Nephron (organoid): ENCODE measurements around the gene EXOG.

Experiments
- H3K27ac Mint-ChIP-seq, 3 experiments: 2 replicates each; pipeline ENCODE4 v1.8.0; 2020; ENCODE audit warnings: mixed read lengths in 3 of 3, mild to moderate bottlenecking in 2 of 3, moderate library complexity in 1 of 3
- H3K27me3 Mint-ChIP-seq: 2 replicates; pipeline ENCODE4 v1.8.0; 2021; ENCODE audit warnings: low read depth, mild to moderate bottlenecking, moderate library complexity, mixed read lengths
- H3K36me3 Mint-ChIP-seq: 2 replicates; pipeline ENCODE4 v1.8.0; 2020; ENCODE audit warnings: low read depth, mixed read lengths
- H3K4me1 Mint-ChIP-seq: 2 replicates; pipeline ENCODE4 v1.8.0; 2020; ENCODE audit warnings: mixed read lengths
- H3K4me3 Mint-ChIP-seq, 3 experiments: 2 replicates each; pipeline ENCODE4 v1.8.0; 2020; ENCODE audit warnings: mild to moderate bottlenecking in 3 of 3, mixed read lengths in 3 of 3, moderate library complexity in 2 of 3
- H3K9me3 Mint-ChIP-seq: 2 replicates; pipeline ENCODE4 v1.8.0; 2020; ENCODE audit warnings: mixed read lengths
- TF ChIP-seq, protein P1 (sequence below), 3 experiments: fragments of 200-600 bp; sonication (generic); IDR thresholded peaks; one replicate each; pipeline ENCODE4 v1.5.0; 2021; ENCODE audit warnings: antibody characterized with exemption in 3 of 3; ENCODE audit not compliant: unreplicated experiment in 3 of 3

The EXOG gene

DNA sequence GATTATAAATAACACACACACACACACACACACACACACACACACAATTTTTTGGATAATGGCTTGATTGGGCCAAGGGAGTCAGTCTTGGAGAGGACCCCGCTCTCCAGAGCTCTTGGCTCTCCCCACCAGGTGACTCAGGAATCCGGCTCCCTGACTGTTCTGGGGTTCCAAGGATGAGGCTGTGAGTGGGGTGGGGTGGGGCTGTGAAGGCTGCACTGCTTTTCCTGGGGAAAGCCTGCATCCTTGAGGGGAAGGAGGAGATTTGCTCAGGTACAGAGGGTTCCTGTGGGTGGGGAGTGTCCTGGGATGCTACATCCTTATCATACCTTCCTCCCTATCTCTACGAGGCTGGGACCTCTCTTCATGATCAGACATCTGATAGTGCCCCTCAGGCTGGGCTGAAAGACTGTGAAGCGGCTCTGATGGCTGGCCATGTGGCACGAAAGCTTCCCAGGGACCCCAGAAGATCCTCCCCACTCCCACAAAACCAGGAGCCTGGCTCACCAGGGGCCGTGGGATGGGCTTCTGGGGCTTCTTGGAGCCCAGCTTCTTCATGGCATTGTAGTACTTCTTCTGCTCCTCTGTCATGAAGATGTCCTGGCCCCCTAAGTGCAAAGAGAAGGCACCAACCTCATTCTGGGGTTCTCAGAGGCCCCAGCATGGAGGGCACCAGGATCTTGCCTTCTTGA, 59.2 kb downstream of the EXOG start:
- Mint-ChIP-seq H3K27me3 (peaks cover 6% of the 10 kb centered on the region), H3K36me3 (no peaks in the 10 kb centered on the region), H3K4me3 (no peak overlapping the region), H3K9me3 (peaks cover 2% of the 10 kb centered on the region), H3K4me1 (no peaks in the 10 kb centered on the region), H3K27ac (no peak overlapping the region)
- TF ChIP-seq, protein P1, sequence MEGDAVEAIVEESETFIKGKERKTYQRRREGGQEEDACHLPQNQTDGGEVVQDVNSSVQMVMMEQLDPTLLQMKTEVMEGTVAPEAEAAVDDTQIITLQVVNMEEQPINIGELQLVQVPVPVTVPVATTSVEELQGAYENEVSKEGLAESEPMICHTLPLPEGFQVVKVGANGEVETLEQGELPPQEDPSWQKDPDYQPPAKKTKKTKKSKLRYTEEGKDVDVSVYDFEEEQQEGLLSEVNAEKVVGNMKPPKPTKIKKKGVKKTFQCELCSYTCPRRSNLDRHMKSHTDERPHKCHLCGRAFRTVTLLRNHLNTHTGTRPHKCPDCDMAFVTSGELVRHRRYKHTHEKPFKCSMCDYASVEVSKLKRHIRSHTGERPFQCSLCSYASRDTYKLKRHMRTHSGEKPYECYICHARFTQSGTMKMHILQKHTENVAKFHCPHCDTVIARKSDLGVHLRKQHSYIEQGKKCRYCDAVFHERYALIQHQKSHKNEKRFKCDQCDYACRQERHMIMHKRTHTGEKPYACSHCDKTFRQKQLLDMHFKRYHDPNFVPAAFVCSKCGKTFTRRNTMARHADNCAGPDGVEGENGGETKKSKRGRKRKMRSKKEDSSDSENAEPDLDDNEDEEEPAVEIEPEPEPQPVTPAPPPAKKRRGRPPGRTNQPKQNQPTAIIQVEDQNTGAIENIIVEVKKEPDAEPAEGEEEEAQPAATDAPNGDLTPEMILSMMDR (IDR thresholded peaks at IDR 0.05; ENCODE audit: unreplicated experiment in 3 of 3) = no peak

DNA sequence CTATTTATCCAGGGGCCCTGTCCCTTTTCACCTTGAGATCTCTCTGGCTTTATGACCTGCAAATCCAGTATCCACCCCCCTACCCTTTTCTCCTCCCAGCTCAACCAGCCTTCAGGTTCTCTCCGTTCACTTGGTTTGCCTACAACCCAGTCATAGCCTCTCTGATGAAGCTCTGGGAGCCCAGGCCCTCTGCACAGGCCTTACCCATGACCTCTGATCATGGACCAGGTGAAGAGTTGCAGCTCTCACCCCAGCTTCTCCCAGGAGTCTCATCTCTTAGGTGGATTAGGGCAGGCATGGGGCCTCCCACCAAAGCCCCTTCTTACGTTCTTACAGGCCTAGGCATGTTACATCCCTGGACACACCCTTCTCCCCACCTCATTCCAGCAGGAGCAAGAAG, 59.8 kb downstream of the EXOG start:
- H3K27ac Mint-ChIP-seq = no peak overlapping the region
- no peaks in the 10 kb centered on the region for H3K36me3 Mint-ChIP-seq
- no peak overlapping the region for H3K4me3 Mint-ChIP-seq
- TF ChIP-seq, protein P1 (IDR thresholded peaks at IDR 0.05; ENCODE audit: unreplicated experiment in 3 of 3) = no peak
- H3K27me3 Mint-ChIP-seq = peaks cover 6% of the 10 kb centered on the region
- peaks cover 2% of the 10 kb centered on the region for H3K9me3 Mint-ChIP-seq
- H3K4me1 Mint-ChIP-seq = no peaks in the 10 kb centered on the region

GRCh38 chr3:38556640-38557358, 60.7 kb downstream of the EXOG start:
- TF ChIP-seq, protein P1 (IDR thresholded peaks at IDR 0.05; ENCODE audit: unreplicated experiment in 3 of 3) = no peak
- Mint-ChIP-seq H3K4me1 (no peaks in the 10 kb centered on the region), H3K27ac (no peak overlapping the region), H3K27me3 (peaks cover 6% of the 10 kb centered on the region), H3K4me3 (no peak overlapping the region), H3K9me3 (peaks cover 2% of the 10 kb centered on the region), H3K36me3 (no peaks in the 10 kb centered on the region)

DNA sequence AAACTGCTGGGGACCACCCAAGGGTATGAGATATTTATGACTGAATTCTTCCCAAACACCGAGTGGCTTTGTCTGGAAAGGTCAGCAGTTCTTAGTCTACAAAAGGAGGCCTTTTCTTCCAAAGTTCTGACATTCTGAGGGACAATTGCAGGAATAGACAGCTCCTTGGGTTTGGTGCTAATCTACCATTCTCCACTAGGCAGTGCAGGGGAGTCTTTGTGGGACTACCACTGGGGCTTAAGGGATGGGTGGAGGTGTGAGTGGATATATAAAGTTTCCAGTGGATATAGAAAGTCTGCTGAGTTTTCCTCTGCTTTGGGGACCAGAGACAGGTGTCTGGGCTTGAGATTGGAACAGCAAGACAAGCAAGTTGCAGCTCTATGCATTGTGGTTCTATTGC, 62.7 kb downstream of the EXOG start:
- no peak overlapping the region for H3K4me3 Mint-ChIP-seq
- no peaks in the 10 kb centered on the region for H3K4me1 Mint-ChIP-seq
- H3K9me3 Mint-ChIP-seq = peaks cover 2% of the 10 kb centered on the region
- H3K27ac Mint-ChIP-seq = no peak overlapping the region
- TF ChIP-seq, protein P1 (IDR thresholded peaks at IDR 0.05; ENCODE audit: unreplicated experiment in 3 of 3) = no peak
- H3K27me3 Mint-ChIP-seq = peaks cover 6% of the 10 kb centered on the region
- no peaks in the 10 kb centered on the region for H3K36me3 Mint-ChIP-seq

- TF ChIP-seq, protein P1 (IDR thresholded peaks at IDR 0.05; ENCODE audit: unreplicated experiment in 3 of 3) = no peak
- H3K4me3 Mint-ChIP-seq = no peak overlapping the region
- no peaks in the 10 kb centered on the region for H3K4me1 Mint-ChIP-seq
- peaks cover 6% of the 10 kb centered on the region for H3K27me3 Mint-ChIP-seq
- peaks cover 2% of the 10 kb centered on the region for H3K9me3 Mint-ChIP-seq
- no peaks in the 10 kb centered on the region for H3K36me3 Mint-ChIP-seq
- no peak overlapping the region for H3K27ac Mint-ChIP-seq
These were observed 64.1 kb downstream of the EXOG start for GRCh38 chr3:38560284-38560683.
